Gastrocnemius medialis (tissue), 4 donors: ENCODE measurements around the gene CCDC12.

Experiments
- POLR2A ChIP-seq, 2 donors: fragments of 450-650 bp; IDR thresholded peaks; one replicate each; pipeline ENCODE4 v1.6.1; 2017; ENCODE audit warnings: antibody characterized with exemption in 2 of 2, mild to moderate bottlenecking in 2 of 2, moderate library complexity in 2 of 2
- TF ChIP-seq, protein P1 (sequence below), 5 experiments: fragments of 450-650 bp in 3 of 5; fragments of 200-600 bp in 2 of 5; sonication (generic) in 2 of 5; IDR thresholded peaks in 4 of 5; conservative IDR thresholded peaks in 1 of 5; 1 replicate in 4 of 5; 2 replicates in 1 of 5; pipeline ENCODE4 v1.5.1; 2016 to 2019; ENCODE audit warnings: antibody characterized with exemption in 5 of 5, mild to moderate bottlenecking in 3 of 5, moderate library complexity in 3 of 5

- TF ChIP-seq, protein P1, sequence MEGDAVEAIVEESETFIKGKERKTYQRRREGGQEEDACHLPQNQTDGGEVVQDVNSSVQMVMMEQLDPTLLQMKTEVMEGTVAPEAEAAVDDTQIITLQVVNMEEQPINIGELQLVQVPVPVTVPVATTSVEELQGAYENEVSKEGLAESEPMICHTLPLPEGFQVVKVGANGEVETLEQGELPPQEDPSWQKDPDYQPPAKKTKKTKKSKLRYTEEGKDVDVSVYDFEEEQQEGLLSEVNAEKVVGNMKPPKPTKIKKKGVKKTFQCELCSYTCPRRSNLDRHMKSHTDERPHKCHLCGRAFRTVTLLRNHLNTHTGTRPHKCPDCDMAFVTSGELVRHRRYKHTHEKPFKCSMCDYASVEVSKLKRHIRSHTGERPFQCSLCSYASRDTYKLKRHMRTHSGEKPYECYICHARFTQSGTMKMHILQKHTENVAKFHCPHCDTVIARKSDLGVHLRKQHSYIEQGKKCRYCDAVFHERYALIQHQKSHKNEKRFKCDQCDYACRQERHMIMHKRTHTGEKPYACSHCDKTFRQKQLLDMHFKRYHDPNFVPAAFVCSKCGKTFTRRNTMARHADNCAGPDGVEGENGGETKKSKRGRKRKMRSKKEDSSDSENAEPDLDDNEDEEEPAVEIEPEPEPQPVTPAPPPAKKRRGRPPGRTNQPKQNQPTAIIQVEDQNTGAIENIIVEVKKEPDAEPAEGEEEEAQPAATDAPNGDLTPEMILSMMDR (IDR thresholded peaks at IDR 0.05 in 4 of 5, conservative IDR thresholded peaks at IDR 0.05 in 1 of 5), result no peak
- no peak for TF ChIP-seq POLR2A (IDR thresholded peaks at IDR 0.05)
Observed at GRCh38 chr3:46901591-46902187, 74.9 kb downstream of the CCDC12 start.
